ENCODE measurements around the gene CPLX1.

DNA sequence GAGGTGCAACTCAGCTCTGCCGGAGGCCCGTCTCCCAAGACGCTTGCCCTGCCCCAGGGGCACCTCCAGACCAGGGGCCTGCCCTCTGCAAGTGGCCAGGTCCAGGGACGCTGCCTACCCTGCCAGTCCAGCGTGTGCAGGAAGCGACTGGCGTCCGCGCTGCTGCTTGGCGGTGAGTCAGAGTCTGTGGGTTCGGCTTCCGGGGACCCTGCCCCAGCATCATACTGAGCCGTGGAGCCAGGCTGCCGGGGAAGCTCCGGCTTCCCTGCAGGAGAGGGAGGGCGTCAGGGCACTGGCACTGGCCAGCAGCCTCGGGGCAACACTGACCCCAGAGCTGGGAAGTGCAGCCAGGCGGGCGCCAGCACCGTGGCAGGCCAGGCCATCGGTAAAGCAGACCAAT is 42.5 kb upstream of the CPLX1 start:
- TF ChIP-seq, protein P1, sequence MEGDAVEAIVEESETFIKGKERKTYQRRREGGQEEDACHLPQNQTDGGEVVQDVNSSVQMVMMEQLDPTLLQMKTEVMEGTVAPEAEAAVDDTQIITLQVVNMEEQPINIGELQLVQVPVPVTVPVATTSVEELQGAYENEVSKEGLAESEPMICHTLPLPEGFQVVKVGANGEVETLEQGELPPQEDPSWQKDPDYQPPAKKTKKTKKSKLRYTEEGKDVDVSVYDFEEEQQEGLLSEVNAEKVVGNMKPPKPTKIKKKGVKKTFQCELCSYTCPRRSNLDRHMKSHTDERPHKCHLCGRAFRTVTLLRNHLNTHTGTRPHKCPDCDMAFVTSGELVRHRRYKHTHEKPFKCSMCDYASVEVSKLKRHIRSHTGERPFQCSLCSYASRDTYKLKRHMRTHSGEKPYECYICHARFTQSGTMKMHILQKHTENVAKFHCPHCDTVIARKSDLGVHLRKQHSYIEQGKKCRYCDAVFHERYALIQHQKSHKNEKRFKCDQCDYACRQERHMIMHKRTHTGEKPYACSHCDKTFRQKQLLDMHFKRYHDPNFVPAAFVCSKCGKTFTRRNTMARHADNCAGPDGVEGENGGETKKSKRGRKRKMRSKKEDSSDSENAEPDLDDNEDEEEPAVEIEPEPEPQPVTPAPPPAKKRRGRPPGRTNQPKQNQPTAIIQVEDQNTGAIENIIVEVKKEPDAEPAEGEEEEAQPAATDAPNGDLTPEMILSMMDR (IDR thresholded peaks at IDR 0.05) = no peak
- no peak for TF ChIP-seq POLR2A (IDR thresholded peaks at IDR 0.05)
- TF ChIP-seq EP300 (IDR thresholded peaks at IDR 0.05) = no peak

Measured in ovary (tissue), 3 donors.